ENCODE data around the gene MROH2A.

MROH2A gene

GRCh38 chr2:233838251-233838650 lies 60.1 kb downstream of the MROH2A start:
- H3K4me3 ChIP-seq (ENCODE audit: low read depth, low read length): no peak overlapping the region
- TF ChIP-seq, protein P1, sequence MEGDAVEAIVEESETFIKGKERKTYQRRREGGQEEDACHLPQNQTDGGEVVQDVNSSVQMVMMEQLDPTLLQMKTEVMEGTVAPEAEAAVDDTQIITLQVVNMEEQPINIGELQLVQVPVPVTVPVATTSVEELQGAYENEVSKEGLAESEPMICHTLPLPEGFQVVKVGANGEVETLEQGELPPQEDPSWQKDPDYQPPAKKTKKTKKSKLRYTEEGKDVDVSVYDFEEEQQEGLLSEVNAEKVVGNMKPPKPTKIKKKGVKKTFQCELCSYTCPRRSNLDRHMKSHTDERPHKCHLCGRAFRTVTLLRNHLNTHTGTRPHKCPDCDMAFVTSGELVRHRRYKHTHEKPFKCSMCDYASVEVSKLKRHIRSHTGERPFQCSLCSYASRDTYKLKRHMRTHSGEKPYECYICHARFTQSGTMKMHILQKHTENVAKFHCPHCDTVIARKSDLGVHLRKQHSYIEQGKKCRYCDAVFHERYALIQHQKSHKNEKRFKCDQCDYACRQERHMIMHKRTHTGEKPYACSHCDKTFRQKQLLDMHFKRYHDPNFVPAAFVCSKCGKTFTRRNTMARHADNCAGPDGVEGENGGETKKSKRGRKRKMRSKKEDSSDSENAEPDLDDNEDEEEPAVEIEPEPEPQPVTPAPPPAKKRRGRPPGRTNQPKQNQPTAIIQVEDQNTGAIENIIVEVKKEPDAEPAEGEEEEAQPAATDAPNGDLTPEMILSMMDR (conservative IDR thresholded peaks at IDR 0.05; ENCODE audit: low read depth, low read length): no peak

GRCh38 chr2:233838726-233839446 lies 60.8 kb downstream of the MROH2A start:
- H3K4me3 ChIP-seq (ENCODE audit: low read depth, low read length): no peak overlapping the region
- no peak for DNase-seq (ENCODE audit: low read depth)
- TF ChIP-seq, protein P1 (conservative IDR thresholded peaks at IDR 0.05; ENCODE audit: low read depth, low read length): no peak

More at GRCh38 chr2:233838251-233838650, 60.1 kb downstream of the MROH2A start:
- DNase-seq (ENCODE audit: low read depth): no peak

DNA sequence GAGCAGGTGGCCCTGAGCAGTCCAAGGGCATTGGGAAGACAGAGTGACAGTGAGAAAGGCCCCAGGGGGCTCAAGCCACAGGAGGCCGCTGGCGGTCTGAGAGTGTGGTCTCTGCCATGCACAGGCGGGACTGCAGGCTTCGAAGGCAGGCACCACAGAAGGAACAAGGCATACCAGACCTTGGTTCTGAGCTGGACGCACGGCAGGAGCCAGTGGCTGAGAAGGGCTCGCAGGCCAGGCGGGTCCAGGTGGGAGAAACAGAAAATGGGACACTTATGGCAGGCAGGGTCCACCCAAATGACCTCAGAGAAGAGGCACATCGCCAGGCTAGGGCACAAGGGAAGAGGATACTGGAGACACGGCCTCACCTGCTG lies 61.3 kb downstream of the MROH2A start:
- no peak for DNase-seq (ENCODE audit: low read depth)
- TF ChIP-seq, protein P1 (conservative IDR thresholded peaks at IDR 0.05; ENCODE audit: low read depth, low read length): no peak
- no peak overlapping the region for H3K4me3 ChIP-seq (ENCODE audit: low read depth, low read length)

DNA sequence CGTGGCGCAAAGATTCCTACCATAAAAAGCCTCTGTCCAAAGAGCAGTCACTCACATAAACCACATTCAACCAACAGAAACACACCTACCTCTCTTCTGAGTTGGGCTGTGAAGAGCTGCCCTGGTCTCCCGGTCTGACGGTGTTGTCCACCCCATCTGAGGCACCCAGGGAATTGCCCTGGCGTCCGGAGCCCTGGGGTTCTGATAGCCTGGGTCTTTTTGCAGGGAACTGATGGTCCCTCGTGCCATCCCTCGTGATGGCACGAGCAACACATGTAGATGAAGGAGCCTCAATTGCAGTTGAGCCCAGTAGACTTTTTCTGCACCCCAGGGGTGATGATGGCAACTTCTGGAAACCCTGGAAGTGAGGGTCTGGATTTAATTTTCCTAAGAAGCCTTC lies 62.4 kb downstream of the MROH2A start:
- TF ChIP-seq, protein P1 (conservative IDR thresholded peaks at IDR 0.05; ENCODE audit: low read depth, low read length): no peak
- no peak for DNase-seq (ENCODE audit: low read depth)
- no peak overlapping the region for H3K4me3 ChIP-seq (ENCODE audit: low read depth, low read length)

DNA sequence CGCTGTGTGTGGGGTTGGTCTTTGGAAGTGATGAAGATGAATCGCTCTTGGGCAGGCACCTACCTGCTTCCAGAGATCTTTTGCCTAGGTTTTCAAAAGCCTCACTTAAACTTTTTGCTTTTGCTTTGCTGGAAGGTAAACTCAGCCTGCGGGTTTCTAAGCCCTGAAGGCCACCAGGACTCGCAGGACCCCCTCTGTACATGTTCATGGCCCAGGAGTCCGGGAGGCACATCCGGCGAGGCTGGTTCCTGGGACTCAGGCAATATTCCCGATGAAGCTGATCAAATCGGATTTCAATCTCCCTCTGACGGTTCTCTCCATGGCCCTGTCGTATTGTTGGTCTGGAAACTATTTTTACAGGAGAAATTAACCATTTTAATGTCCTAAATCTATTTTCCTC lies 63.1 kb downstream of the MROH2A start:
- no peak for DNase-seq (ENCODE audit: low read depth)
- TF ChIP-seq, protein P1 (conservative IDR thresholded peaks at IDR 0.05; ENCODE audit: low read depth, low read length): no peak

GRCh38 chr2:233844064-233844807 lies 66.1 kb downstream of the MROH2A start:
- H3K4me3 ChIP-seq (ENCODE audit: low read depth, low read length): no peak overlapping the region

More for the DNA sequence above, 63.1 kb downstream of the MROH2A start:
- H3K4me3 ChIP-seq (ENCODE audit: low read depth, low read length): no peak overlapping the region

More at GRCh38 chr2:233844064-233844807, 66.1 kb downstream of the MROH2A start:
- DNase-seq (ENCODE audit: low read depth): no peak
- TF ChIP-seq, protein P1 (conservative IDR thresholded peaks at IDR 0.05; ENCODE audit: low read depth, low read length): no peak

Measured in choroid plexus epithelial cell (primary cell).